Fibroblast of skin of left quadriceps (primary cell): ENCODE data around the gene SPATA13.
A peak's percentile ranks its signal among the peaks of the same experiment; 100 is the strongest.
"Not testable (repeated sequence)": the region's sequence is repeated elsewhere in the genome, so short reads cannot be mapped to it uniquely, and the experiment has no call there.

Experiments used
- DNase-seq, 2 experiments: peaks; one replicate each; pipeline ENCODE4 v3.0.0-alpha.2; 2013; ENCODE audit warnings: low read depth in 2 of 2

SPATA13 gene

DNA sequence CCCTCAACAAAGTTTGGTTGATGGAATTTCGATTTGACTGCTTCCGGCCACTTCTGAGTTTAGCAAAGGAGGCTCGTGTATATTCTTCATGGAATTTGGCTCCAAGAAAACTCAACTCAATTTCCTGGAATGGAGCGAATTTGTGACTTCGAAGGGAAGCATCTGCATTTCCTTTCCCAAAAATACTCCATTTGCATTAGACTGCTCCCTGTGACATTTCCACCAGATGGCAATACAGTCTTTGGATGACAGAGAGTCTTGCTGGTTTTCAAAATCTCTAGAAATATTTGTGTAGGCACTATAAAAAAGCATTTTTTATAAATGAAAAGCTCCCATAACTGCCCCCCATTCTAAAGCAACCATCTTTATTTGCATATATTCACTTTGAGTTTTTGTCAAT, 152.9 kb downstream of the SPATA13 start:
- DNase-seq, result no peak

- not testable (repeated sequence) for DNase-seq
These were observed 157.3 kb downstream of the SPATA13 start for GRCh38 chr13:24317835-24318234.

- DNase-seq, result not testable (repeated sequence)
These were observed 158.4 kb downstream of the SPATA13 start for GRCh38 chr13:24318878-24319277.

DNA sequence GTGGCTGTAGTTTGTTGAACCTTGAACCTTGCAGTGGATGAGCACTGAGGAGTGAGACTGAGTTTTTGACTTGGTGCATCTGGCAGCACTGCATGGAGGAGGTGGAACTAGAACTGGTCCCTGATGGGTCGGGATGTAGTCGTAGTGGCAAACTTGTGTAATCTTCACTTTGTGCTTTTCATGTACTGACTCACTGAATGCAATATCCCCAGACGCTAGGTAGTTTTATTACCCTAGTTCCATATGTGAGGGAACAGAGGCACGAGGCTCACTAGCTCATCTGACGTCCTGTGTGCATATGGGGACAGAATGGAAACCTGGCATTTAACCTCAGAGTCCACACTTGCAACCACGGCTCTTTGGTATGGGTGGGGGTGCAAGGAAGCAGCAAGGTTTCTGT, 159.1 kb downstream of the SPATA13 start:
- DNase-seq, result not testable (repeated sequence)

DNA sequence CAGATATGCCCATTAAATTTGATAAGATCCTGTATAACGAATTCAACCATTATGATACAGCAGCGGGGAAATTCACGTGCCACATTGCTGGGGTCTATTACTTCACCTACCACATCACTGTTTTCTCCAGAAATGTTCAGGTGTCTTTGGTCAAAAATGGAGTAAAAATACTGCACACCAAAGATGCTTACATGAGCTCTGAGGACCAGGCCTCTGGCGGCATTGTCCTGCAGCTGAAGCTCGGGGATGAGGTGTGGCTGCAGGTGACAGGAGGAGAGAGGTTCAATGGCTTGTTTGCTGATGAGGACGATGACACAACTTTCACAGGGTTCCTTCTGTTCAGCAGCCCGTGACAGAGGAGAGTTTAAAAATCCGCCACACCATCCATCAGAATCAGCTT, 160.9 kb downstream of the SPATA13 start:
- not testable (repeated sequence) for DNase-seq

DNA sequence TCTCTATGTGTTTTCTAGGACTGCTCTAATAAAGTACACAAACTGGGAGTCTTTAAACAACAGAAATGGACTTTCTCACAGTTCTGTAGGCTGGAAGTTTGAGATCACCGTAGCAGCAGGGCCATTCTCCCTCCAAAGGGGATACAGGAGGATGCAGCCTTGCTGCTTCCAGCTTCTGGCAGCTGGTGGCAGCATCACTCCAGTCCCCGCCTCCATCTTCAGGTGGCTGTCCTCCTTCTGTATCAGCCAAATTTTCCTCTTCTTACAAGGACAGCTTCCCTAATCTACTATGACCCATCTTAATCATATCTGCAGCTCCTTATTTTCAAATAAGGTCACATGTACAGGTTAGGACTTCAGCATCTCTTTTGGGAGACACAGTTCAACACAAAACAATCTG, 161.9 kb downstream of the SPATA13 start:
- DNase-seq, result not testable (repeated sequence)

- no peak for DNase-seq
These were observed 162.7 kb downstream of the SPATA13 start for GRCh38 chr13:24323036-24323738.

- DNase-seq, result no peak
These were observed 163.2 kb downstream of the SPATA13 start for GRCh38 chr13:24323739-24324075.

DNA sequence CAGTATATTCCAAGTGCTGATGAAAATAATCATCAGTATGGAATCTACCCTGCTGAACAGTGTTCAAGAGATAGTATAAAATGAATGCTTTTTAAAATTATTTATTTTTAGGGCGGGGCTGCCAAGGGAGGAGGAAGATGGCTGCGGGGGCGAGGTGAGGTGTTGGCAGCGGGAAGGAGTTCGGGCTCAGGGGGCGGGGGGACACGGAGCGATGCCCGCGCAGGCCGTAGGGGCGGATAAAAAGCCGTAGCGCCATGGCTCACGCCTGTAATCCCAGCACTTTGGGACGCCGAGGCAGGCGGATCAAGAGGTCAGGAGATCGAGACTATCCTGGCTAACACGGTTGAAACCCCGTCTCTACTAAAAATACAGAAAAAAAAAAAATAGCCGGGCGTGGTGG, 167.1 kb downstream of the SPATA13 start:
- DNase-seq, result not testable (repeated sequence)

GRCh38 chr13:24328145-24328544, 167.6 kb downstream of the SPATA13 start:
- no peak for DNase-seq

- DNase-seq, result no peak
These were observed 178.2 kb downstream of the SPATA13 start for GRCh38 chr13:24338721-24339120.

DNA sequence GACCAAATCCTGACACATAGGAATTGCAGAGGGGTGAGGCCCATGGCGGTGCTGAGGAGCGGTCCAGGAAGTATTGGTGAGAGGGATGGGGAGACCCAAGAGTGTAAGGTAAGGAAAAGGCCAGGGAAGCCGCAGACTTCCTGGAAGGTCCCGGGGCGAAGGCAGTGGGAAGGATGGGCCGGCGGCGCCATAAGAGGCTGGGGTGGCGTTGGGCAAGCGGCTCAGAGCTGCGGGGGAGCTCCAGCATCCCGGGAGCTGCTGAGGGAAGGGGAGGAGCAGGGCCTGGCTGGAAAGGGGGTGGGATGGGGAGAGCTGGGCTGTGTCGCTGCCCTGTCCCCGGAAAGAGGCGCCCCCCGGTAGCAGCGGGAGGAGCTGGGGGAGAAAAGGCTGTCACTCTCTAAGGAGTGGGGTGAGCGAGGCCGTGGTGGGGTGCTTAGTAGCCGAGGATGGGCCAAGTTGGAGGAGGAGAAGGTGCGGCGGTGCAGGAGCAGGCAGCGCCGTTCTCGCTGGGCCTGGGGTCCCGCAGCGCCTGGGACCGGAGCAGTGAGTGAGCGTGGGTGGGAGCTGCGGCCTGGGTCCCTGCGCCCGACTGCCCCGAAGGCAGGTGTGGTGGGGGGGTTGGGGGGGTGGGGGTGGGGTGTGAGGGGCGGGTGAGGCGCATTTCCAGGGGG, 179.6 kb downstream of the SPATA13 start:
- no peak for DNase-seq

- no peak for DNase-seq
These were observed 180.1 kb downstream of the SPATA13 start for GRCh38 chr13:24340608-24340955.

DNA sequence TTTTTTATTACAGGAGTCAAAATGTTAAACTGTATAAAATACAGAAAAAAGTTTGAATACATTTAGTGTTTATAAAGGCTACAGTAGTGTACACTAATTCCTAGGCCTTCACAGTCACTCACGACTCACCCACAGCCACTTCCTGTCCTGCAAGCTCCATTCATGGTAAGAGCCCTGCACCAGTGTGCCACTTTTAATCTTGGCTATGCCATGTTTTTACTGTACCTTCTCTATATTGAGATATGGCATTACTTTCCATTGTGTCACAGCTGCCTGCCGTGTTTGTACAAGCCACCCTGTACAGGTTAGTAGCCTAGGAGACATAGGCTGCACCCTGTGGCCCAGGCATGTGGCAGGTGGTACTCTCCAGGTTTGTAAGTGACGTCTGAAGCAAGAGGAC, 180.9 kb downstream of the SPATA13 start:
- DNase-seq, result peak; percentile 7 to 12

- no peak for DNase-seq
These were observed 187.9 kb downstream of the SPATA13 start for GRCh38 chr13:24348385-24348784.

GRCh38 chr13:24348797-24349515, 188.4 kb downstream of the SPATA13 start:
- DNase-seq, result no peak

GRCh38 chr13:24349778-24350664, 189.5 kb downstream of the SPATA13 start:
- DNase-seq, result not testable (repeated sequence)

- DNase-seq, result no peak
These were observed 190.9 kb downstream of the SPATA13 start for GRCh38 chr13:24351423-24351822.

GRCh38 chr13:24353736-24354135, 193.2 kb downstream of the SPATA13 start:
- DNase-seq, result no peak

GRCh38 chr13:24355103-24355502, 194.6 kb downstream of the SPATA13 start:
- DNase-seq, result no peak

- no peak for DNase-seq
These were observed 195.8 kb downstream of the SPATA13 start for GRCh38 chr13:24356270-24356669.
